Measurements from ENCODE around the gene GRIP2. TPM values are rescaled to one million over a fixed set of nuclear protein-coding genes. Genes with fewer than 3 reads are reported as not detected.

GRIP2 gene
- total RNA-seq, 1 donor from 2014 or later = 0.06 TPM

- no peak for DNase-seq (ENCODE audit: extremely low read depth, low read depth, low spot score)
These were observed 51.7 kb downstream of the GRIP2 start for GRCh38 chr3:14488286-14489041.

- no peak for DNase-seq (ENCODE audit: extremely low read depth, low read depth, low spot score)
These were observed 52.3 kb downstream of the GRIP2 start for GRCh38 chr3:14487821-14488220.

GRCh38 chr3:14487086-14487485 is 53.1 kb downstream of the GRIP2 start:
- DNase-seq (ENCODE audit: extremely low read depth, low read depth, low spot score) = no peak

GRCh38 chr3:14486460-14486859 is 53.7 kb downstream of the GRIP2 start:
- no peak for DNase-seq (ENCODE audit: extremely low read depth, low read depth, low spot score)

GRCh38 chr3:14485981-14486380 is 54.2 kb downstream of the GRIP2 start:
- no peak for DNase-seq (ENCODE audit: extremely low read depth, low read depth, low spot score)

GRCh38 chr3:14484741-14485140 is 55.4 kb downstream of the GRIP2 start:
- no peak for DNase-seq (ENCODE audit: extremely low read depth, low read depth, low spot score)

- no peak for DNase-seq (ENCODE audit: extremely low read depth, low read depth, low spot score)
These were observed 56.9 kb downstream of the GRIP2 start for GRCh38 chr3:14483286-14483685.

GRCh38 chr3:14482271-14482721 is 57.8 kb downstream of the GRIP2 start:
- DNase-seq (ENCODE audit: extremely low read depth, low read depth, low spot score) = no peak

GRCh38 chr3:14481646-14482036 is 58.5 kb downstream of the GRIP2 start:
- DNase-seq (ENCODE audit: extremely low read depth, low read depth, low spot score) = no peak

GRCh38 chr3:14481018-14481645 is 59.0 kb downstream of the GRIP2 start:
- no peak for DNase-seq (ENCODE audit: extremely low read depth, low read depth, low spot score)

GRCh38 chr3:14480207-14481017 is 59.7 kb downstream of the GRIP2 start:
- peak; percentile 41 for DNase-seq (ENCODE audit: extremely low read depth, low read depth, low spot score)

- DNase-seq (ENCODE audit: extremely low read depth, low read depth, low spot score) = no peak
These were observed 60.6 kb downstream of the GRIP2 start for GRCh38 chr3:14479591-14479990.

- DNase-seq (ENCODE audit: extremely low read depth, low read depth, low spot score) = no peak
These were observed 61.1 kb downstream of the GRIP2 start for GRCh38 chr3:14478956-14479550.

- DNase-seq (ENCODE audit: extremely low read depth, low read depth, low spot score) = no peak
These were observed 62.7 kb downstream of the GRIP2 start for GRCh38 chr3:14477311-14477935.

- no peak for DNase-seq (ENCODE audit: extremely low read depth, low read depth, low spot score)
These were observed 63.4 kb downstream of the GRIP2 start for GRCh38 chr3:14476583-14477265.

GRCh38 chr3:14475621-14476020 is 64.5 kb downstream of the GRIP2 start:
- DNase-seq (ENCODE audit: extremely low read depth, low read depth, low spot score) = no peak

- no peak for DNase-seq (ENCODE audit: extremely low read depth, low read depth, low spot score)
These were observed 65.6 kb downstream of the GRIP2 start for GRCh38 chr3:14474363-14475081.

GRCh38 chr3:14473411-14473891 is 66.7 kb downstream of the GRIP2 start:
- no peak for DNase-seq (ENCODE audit: extremely low read depth, low read depth, low spot score)

Measured in glomerular endothelial cell (primary cell).